H1 (cell line): ENCODE results near the gene PSMD9. TPM values are rescaled to one million over a fixed set of nuclear protein-coding genes. Genes with fewer than 3 reads are reported as not detected.

ENCODE experiments used
- CTCF ChIA-PET: fragments of 300-600 bp; sonication (Branson Sonifier 250); formaldehyde crosslinking; loops from one replicate; lab custom pipeline; 2021; ENCODE audit not compliant: partially characterized antibody; lab: Charles Lee
- POLR2A ChIA-PET: fragments of 300-600 bp; sonication (Branson Sonifier 250); formaldehyde crosslinking; loops from one replicate; lab custom pipeline; 2021; ENCODE audit warnings: inconsistent platforms; ENCODE audit not compliant: partially characterized antibody; lab: Charles Lee
- DNase-seq, 2 experiments: peaks; one replicate each; pipeline versions ENCODE4 v3.0.0 to v3.0.0-alpha.2; 2010 to 2022; ENCODE audit warnings: low spot score in 2 of 2, low read depth in 1 of 2, mixed read lengths in 1 of 2
- FAIRE-seq: peaks from 2 replicates; lab custom pipeline; 2011; peaks lifted over from hg19 to GRCh38; lab: Jason Lieb, UNC
- H2AFZ ChIP-seq: 2 replicates; pipeline ENCODE4 v1.8.1; 2012; ENCODE audit warnings: low read length, inconsistent platforms
- H2AK5ac ChIP-seq: 2 replicates; pipeline ENCODE4 v1.6.1; 2013; ENCODE audit warnings: low read depth, low read length
- H2BK120ac ChIP-seq: replicated peaks from 2 replicates; pipeline ENCODE3; 2013; ENCODE audit warnings: low read depth, low read length, inconsistent platforms
- H2BK12ac ChIP-seq: 2 replicates; pipeline ENCODE4 v1.6.1; 2013; ENCODE audit warnings: low read depth, low read length
- H2BK15ac ChIP-seq: 2 replicates; pipeline ENCODE4 v1.6.1; 2013; ENCODE audit warnings: low read length
- H2BK20ac ChIP-seq: 2 replicates; pipeline ENCODE4 v1.6.1; 2013; ENCODE audit warnings: low read length
- H2BK5ac ChIP-seq: 2 replicates; pipeline ENCODE4 v1.6.1; 2013; ENCODE audit warnings: low read depth, low read length
- H3K14ac ChIP-seq: 2 replicates; pipeline ENCODE4 v1.6.1; 2013; ENCODE audit warnings: inconsistent platforms; ENCODE audit not compliant: insufficient read length
- H3K18ac ChIP-seq: 2 replicates; pipeline ENCODE4 v1.6.1; 2013; ENCODE audit warnings: low read length; ENCODE audit errors: extremely low read depth
- H3K23ac ChIP-seq: 2 replicates; pipeline ENCODE4 v1.6.1; 2013; ENCODE audit warnings: inconsistent platforms; ENCODE audit not compliant: insufficient read length
- H3K23me2 ChIP-seq: 2 replicates; pipeline ENCODE4 v1.6.1; 2013; ENCODE audit warnings: low read depth, low read length
- H3K27ac ChIP-seq: 2 replicates; pipeline ENCODE4 v1.6.1; 2011; ENCODE audit warnings: low read depth, low read length, inconsistent platforms
- H3K27me3 ChIP-seq, 4 experiments: replicated peaks in 1 of 4; 1 replicate in 1 of 4; 2 replicates in 3 of 4; pipeline versions ENCODE4 v1.6.1 to v1.8.1; 2011 to 2013; ENCODE audit warnings: low read length in 3 of 4, mild to moderate bottlenecking in 3 of 4, inconsistent platforms in 2 of 4, mixed read lengths in 2 of 4, moderate library complexity in 1 of 4; ENCODE audit not compliant: control insufficient read depth in 3 of 4, insufficient read depth in 3 of 4; ENCODE audit errors: extremely low read depth in 1 of 4
- H3K36me3 ChIP-seq, 4 experiments: 2 replicates each; pipeline versions ENCODE4 v1.6.1 to v1.8.1; 2011 to 2013; ENCODE audit warnings: mild to moderate bottlenecking in 4 of 4, low read length in 3 of 4, moderate library complexity in 2 of 4, control low read depth in 1 of 4, inconsistent platforms in 1 of 4; ENCODE audit not compliant: insufficient read depth in 4 of 4, control insufficient read depth in 2 of 4
- H3K4ac ChIP-seq: replicated peaks from 2 replicates; pipeline ENCODE3; 2013; ENCODE audit warnings: low read length, low read depth, mixed read lengths, inconsistent platforms; ENCODE audit not compliant: insufficient read length
- H3K4me1 ChIP-seq, 4 experiments: replicated peaks in 1 of 4; 1 replicate in 1 of 4; 2 replicates in 3 of 4; pipeline versions ENCODE4 v1.6.1 to v1.8.1; 2011 to 2013; ENCODE audit warnings: low read length in 3 of 4, inconsistent platforms in 2 of 4, mixed read lengths in 1 of 4; ENCODE audit not compliant: insufficient read depth in 4 of 4, control insufficient read depth in 3 of 4
- H3K4me2 ChIP-seq, 2 experiments: 2 replicates each; pipeline versions ENCODE4 v1.6.1 to v1.8.1; 2011 to 2013; ENCODE audit warnings: low read depth in 2 of 2, low read length in 2 of 2, control low read depth in 1 of 2, inconsistent platforms in 1 of 2, mild to moderate bottlenecking in 1 of 2; ENCODE audit not compliant: insufficient read depth in 1 of 2
- H3K4me3 ChIP-seq, 4 experiments: fragments of 200-600, 300-600 bp in 1 of 4; sonication (generic), shearing (Covaris generic), sonication (Bioruptor Twin) in 1 of 4; 2 replicates each; pipeline versions ENCODE4 v1.5.1 to v1.8.1; 2011 to 2016; ENCODE audit warnings: low read length in 4 of 4, low read depth in 3 of 4, control low read depth in 2 of 4, inconsistent platforms in 2 of 4, mild to moderate bottlenecking in 2 of 4, mixed read lengths in 1 of 4, moderate library complexity in 1 of 4; ENCODE audit not compliant: insufficient read depth in 2 of 4; ENCODE audit errors: extremely low read depth in 1 of 4
- H3K56ac ChIP-seq: replicated peaks from 2 replicates; pipeline ENCODE3; 2013; ENCODE audit warnings: low read depth, mild to moderate bottlenecking, mixed read lengths, low read length, inconsistent platforms; ENCODE audit not compliant: insufficient read length
- H3K79me1 ChIP-seq: 2 replicates; pipeline ENCODE4 v1.6.1; 2013; ENCODE audit warnings: low read depth, low read length, control low read depth
- H3K79me2 ChIP-seq, 2 experiments: 2 replicates each; pipeline versions ENCODE4 v1.6.1 to v1.8.1; 2012 to 2013; ENCODE audit warnings: low read length in 2 of 2, mild to moderate bottlenecking in 2 of 2, inconsistent platforms in 1 of 2; ENCODE audit not compliant: insufficient read depth in 2 of 2, control insufficient read depth in 1 of 2
- H3K9ac ChIP-seq, 4 experiments: replicated peaks in 1 of 4; 1 replicate in 1 of 4; 2 replicates in 3 of 4; pipeline versions ENCODE4 v1.6.1 to v1.8.1; 2011 to 2013; ENCODE audit warnings: low read depth in 3 of 4, low read length in 3 of 4, control low read depth in 2 of 4, mild to moderate bottlenecking in 2 of 4, moderate library complexity in 2 of 4, inconsistent platforms in 1 of 4; ENCODE audit errors: extremely low read depth in 1 of 4
- H3K9me3 ChIP-seq, 2 experiments: 2 replicates each; pipeline versions ENCODE4 v1.6.1 to v1.8.1; 2012 to 2013; ENCODE audit warnings: mild to moderate bottlenecking in 2 of 2, moderate library complexity in 2 of 2, control low read depth in 1 of 2, inconsistent platforms in 1 of 2, low read depth in 1 of 2, low read length in 1 of 2, mixed read lengths in 1 of 2; ENCODE audit not compliant: insufficient read depth in 2 of 2
- H4K20me1 ChIP-seq, 2 experiments: replicated peaks in 1 of 2; 2 replicates each; pipeline versions ENCODE3 to v1.8.1; 2011 to 2013; ENCODE audit warnings: inconsistent platforms in 2 of 2, low read length in 2 of 2, mild to moderate bottlenecking in 1 of 2; ENCODE audit not compliant: insufficient read depth in 2 of 2, control insufficient read depth in 1 of 2
- H4K5ac ChIP-seq: 2 replicates; pipeline ENCODE4 v1.6.1; 2013; ENCODE audit warnings: low read length, low read depth, mixed read lengths, inconsistent platforms; ENCODE audit not compliant: insufficient read length
- H4K8ac ChIP-seq: 2 replicates; pipeline ENCODE4 v1.8.0; 2013; ENCODE audit warnings: mild to moderate bottlenecking, moderate library complexity, low read length, inconsistent platforms; ENCODE audit not compliant: insufficient read depth; ENCODE audit errors: extremely low read depth
- H4K91ac ChIP-seq: replicated peaks from 2 replicates; pipeline ENCODE3; 2013; ENCODE audit warnings: low read length, mixed read lengths, inconsistent platforms; ENCODE audit not compliant: insufficient read length
- ATF3 ChIP-seq: IDR thresholded peaks from 2 replicates; pipeline ENCODE4 v1.6.1; 2011; ENCODE audit warnings: low read depth, mild to moderate bottlenecking, low read length; ENCODE audit not compliant: insufficient read depth
- RNF2 ChIP-seq: fragments of 200-900, 300-1000 bp; sonication (generic); IDR thresholded peaks from 2 replicates; pipeline ENCODE4 v1.7.1; 2016; ENCODE audit warnings: borderline replicate concordance, low read depth, mild to moderate bottlenecking, antibody characterized with exemption, low read length; ENCODE audit not compliant: poor library complexity, severe bottlenecking; ENCODE audit errors: missing control alignments
- WGBS, 2 experiments: shearing (Covaris generic) in 1 of 2; methylation state at CpG; one replicate each; pipeline versions ENCODE4 v1.1.6 to v1.1.7; 2013 to 2015; ENCODE audit warnings: low lambda C conversion rate in 2 of 2, mixed read lengths in 2 of 2, inconsistent platforms in 1 of 2, low coverage in 1 of 2, missing lambda C conversion rate in 1 of 2; ENCODE audit not compliant: insufficient replicate concordance in 2 of 2, insufficient coverage in 1 of 2, insufficient read length in 1 of 2; ENCODE audit errors: extremely low coverage in 1 of 2, missing lambda C conversion rate in 1 of 2; 5-methylcytosine and 5-hydroxymethylcytosine counted together
- polyA plus RNA-seq, 7 experiments: library from polyadenylated mRNA; depleted of rRNA in 3 of 7; stranded (reverse) in 5 of 7; unstranded in 2 of 7; fragments of >200 nt in 5 of 7; fragments of 200-250 nt in 2 of 7; gene quantifications; 1 replicate in 5 of 7; 2 replicates in 1 of 7; 4 replicates in 1 of 7; pipeline versions ENCODE4 v1.2.1 to v1.2.3, GENCODE V29; 2011 to 2013; ENCODE audit warnings: missing spikeins in 2 of 7, mixed read lengths in 2 of 7
- total RNA-seq: library from RNA; stranded (reverse); fragmentation: NEBNext Ultra II Directional; extraction: Animal tissue kit (Norgen Biotek cat#: 25700); gene quantifications from 2 replicates; pipeline ENCODE4 v1.2.1, GENCODE V29; 2021

Gene PSMD9
- total and polyA plus RNA-seq, 2 of the 8 experiments (the other 6 are each of a cell fraction or from before 2014, with no cell fraction given): 28.8 to 36.1 TPM

- H3K18ac ChIP-seq: no peak overlapping the region
- no peak overlapping the region for H3K56ac ChIP-seq
- H4K20me1 ChIP-seq: no peaks in the 10 kb centered on the region
- no peaks in the 10 kb centered on the region for H3K79me1 ChIP-seq
- WGBS, 2 experiments: 90% methylated on average over 6 of the region's 6 CpGs; no CpG with 5 or more reads in 1 of the 2 experiments
- peaks cover 0 to 9% (median 3%) of the 10 kb centered on the region in 4 experiments; a peak in 3 of 7 replicates for H3K4me1 ChIP-seq
- DNase-seq (no peak), FAIRE-seq (no peak)
- no peak overlapping the region for H2BK5ac ChIP-seq
- no peak overlapping the region for H4K8ac ChIP-seq
- H3K27ac ChIP-seq: no peak overlapping the region
- H3K9ac ChIP-seq: no peak overlapping the region
- H3K4me2 ChIP-seq: peak overlapping the region; percentile 24 to 33; a peak in 2 of 4 replicates
- no peak overlapping the region for H2AK5ac ChIP-seq
- H3K14ac ChIP-seq: no peak overlapping the region
- H2BK120ac ChIP-seq: no peak overlapping the region
- CTCF ChIA-PET: interaction anchor here (1.2 to 2.3 kb wide), 5 partner anchors 8 to 165 kb away, joined by 3 to 11 read pairs (median 5); partner anchors contain the start of gene CFAP251
- no peak overlapping the region for H2BK12ac ChIP-seq
- no peaks in the 10 kb centered on the region for H3K9me3 ChIP-seq
- POLR2A ChIA-PET: interaction anchor here (0.6 to 1.5 kb wide), 6 partner anchors 11 to 1275 kb away, joined by 3 to 4 read pairs (median 3); partner anchors contain the start of gene CFAP251
- no peak overlapping the region for H2BK15ac ChIP-seq
- H3K23ac ChIP-seq: no peak overlapping the region
- no peaks in the 10 kb centered on the region; the same call in 1 of the 2 replicates for H3K23me2 ChIP-seq
- no peaks in the 10 kb centered on the region for H3K79me2 ChIP-seq
- TF ChIP-seq RNF2 (no peak), ATF3 (no peak)
- H3K36me3 ChIP-seq: no peaks in the 10 kb centered on the region
- H2BK20ac ChIP-seq: no peak overlapping the region
- H3K4me3 ChIP-seq: no peak overlapping the region
- no peak overlapping the region for H4K91ac ChIP-seq
- H3K27me3 ChIP-seq: no peaks in the 10 kb centered on the region
- no peak overlapping the region for H4K5ac ChIP-seq
- no peak overlapping the region for H2AFZ ChIP-seq
- no peak overlapping the region for H3K4ac ChIP-seq
Measured at GRCh38 chr12:121957861-121958515, 69.4 kb downstream of the PSMD9 start.
